ENCODE results near the gene APBA1.

APBA1 gene

GRCh38 chr9:69535286-69535832 lies 136.8 kb downstream of the APBA1 start:
- no peak for DNase-seq (ENCODE audit: low read depth in 2 of 2, low spot score in 1 of 2)

DNA sequence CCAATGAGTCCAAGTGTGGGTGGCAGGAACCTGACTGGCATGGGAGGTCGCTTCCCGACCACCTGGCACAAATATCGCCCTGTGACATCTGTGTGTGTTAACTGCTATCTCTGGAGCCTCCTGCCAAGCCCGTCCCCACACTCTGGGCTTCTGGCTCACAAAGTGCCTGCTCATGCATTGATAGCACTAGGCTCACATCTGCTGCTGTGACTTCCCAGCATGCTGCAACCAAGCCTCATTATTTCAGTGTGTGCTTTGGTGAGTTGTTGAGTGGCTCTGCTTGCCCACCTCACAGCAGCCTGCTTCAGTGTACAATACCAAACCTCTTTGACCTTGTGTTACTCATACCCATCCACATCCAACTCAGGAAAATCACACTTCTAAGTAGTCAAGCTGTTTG lies 139.8 kb downstream of the APBA1 start:
- no peak for DNase-seq (ENCODE audit: low read depth in 2 of 2, low spot score in 1 of 2)

DNA sequence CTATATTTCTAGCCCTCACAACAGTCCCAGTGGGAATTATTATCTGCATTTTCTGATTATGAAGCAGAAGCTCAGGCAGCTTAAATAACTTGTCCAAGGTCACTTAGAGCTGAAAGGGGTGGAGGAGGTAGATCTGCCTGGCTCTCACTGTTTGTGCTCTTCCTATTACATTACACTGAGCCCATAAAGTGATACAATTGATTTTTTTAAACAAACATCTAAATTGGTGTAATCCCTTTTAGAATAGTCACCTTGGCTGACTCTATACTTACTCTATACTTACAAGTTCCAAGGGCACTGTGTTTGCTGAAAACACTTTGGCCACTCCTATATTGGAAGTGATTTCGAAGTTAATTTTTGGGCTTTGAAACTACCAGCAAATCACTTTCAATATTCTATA lies 144.7 kb downstream of the APBA1 start:
- no peak for DNase-seq (ENCODE audit: low read depth in 2 of 2, low spot score in 1 of 2)

DNA sequence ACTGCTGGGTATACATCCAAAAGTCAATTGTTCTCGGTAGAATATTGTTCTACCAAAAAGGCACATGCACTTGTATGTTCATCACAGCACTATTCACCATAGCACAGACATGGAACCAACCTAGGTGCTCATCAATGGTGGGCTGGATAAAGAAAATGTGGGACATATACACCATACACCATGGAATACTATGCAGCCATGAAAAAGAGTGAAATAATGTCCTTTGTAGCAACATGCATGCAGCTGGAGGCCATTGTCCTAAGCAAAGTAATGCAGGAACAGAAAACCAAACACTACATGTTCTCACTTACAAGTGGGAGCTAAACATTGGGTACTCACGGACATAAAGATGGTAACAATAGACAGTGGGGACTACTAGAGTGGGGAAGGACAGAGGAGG lies 145.5 kb downstream of the APBA1 start:
- DNase-seq (ENCODE audit: low read depth in 2 of 2, low spot score in 1 of 2), result no peak

GRCh38 chr9:69519470-69520240 lies 152.5 kb downstream of the APBA1 start:
- no peak for DNase-seq (ENCODE audit: low read depth in 2 of 2, low spot score in 1 of 2)

- DNase-seq (ENCODE audit: low read depth in 2 of 2, low spot score in 1 of 2), result no peak
Observed at GRCh38 chr9:69516353-69517322, 155.5 kb downstream of the APBA1 start.

GRCh38 chr9:69515810-69516209 lies 156.4 kb downstream of the APBA1 start:
- DNase-seq (ENCODE audit: low read depth in 2 of 2, low spot score in 1 of 2), result no peak

- DNase-seq (ENCODE audit: low read depth in 2 of 2, low spot score in 1 of 2), result no peak
Observed at GRCh38 chr9:69513141-69513820, 158.9 kb downstream of the APBA1 start.

DNA sequence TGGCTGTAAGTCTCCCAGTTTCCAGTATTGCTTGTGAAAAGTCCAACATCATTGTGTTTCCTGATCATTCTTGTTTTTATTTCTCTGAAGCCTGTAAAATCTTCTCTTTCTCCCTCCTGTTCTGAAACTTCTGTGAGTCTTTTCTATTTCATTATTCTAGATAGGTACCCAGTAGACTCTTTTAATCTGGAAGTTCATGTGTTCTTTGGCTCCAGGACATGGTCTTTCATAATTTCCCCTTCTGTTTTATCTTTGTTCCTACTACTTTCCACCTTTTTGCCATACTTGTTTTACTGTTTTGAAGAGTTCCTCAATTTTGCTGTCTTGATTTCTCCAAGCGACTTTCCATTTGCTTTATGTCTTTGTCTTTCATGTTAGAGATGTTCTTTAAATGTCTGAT lies 168.1 kb downstream of the APBA1 start:
- no peak for DNase-seq (ENCODE audit: low read depth in 2 of 2, low spot score in 1 of 2)

- DNase-seq (ENCODE audit: low read depth in 2 of 2, low spot score in 1 of 2), result no peak
Observed at GRCh38 chr9:69502671-69503301, 169.4 kb downstream of the APBA1 start.

GRCh38 chr9:69500896-69501295 lies 171.3 kb downstream of the APBA1 start:
- DNase-seq (ENCODE audit: low read depth in 2 of 2, low spot score in 1 of 2), result no peak

- no peak for DNase-seq (ENCODE audit: low read depth in 2 of 2, low spot score in 1 of 2)
Observed at GRCh38 chr9:69499959-69500358, 172.2 kb downstream of the APBA1 start.

DNA sequence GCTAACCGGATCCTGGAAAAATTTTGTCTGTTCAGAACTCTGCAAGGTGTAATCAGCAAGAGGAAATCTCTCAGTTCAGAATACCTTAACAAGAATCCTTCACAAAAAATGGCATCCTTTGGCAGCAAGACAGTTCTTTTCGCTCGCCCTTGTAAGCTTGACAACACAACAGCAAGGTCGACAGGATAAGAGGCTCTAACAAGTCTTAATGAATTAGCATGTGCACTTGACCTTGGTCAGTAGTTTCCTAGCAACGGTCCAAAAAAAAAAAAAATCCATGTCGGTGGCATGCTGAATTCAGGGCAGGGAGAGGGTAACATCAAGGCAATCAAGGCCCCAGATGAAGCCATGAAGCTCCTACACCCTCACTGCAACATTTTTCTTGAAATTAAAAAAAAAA lies 172.8 kb downstream of the APBA1 start:
- DNase-seq (ENCODE audit: low read depth in 2 of 2, low spot score in 1 of 2), result no peak

GRCh38 chr9:69498470-69498869 lies 173.7 kb downstream of the APBA1 start:
- DNase-seq (ENCODE audit: low read depth in 2 of 2, low spot score in 1 of 2), result no peak

GRCh38 chr9:69497816-69498215 lies 174.4 kb downstream of the APBA1 start:
- DNase-seq (ENCODE audit: low read depth in 2 of 2, low spot score in 1 of 2), result no peak

GRCh38 chr9:69496846-69497450 lies 175.2 kb downstream of the APBA1 start:
- DNase-seq (ENCODE audit: low read depth in 2 of 2, low spot score in 1 of 2), result no peak

DNA sequence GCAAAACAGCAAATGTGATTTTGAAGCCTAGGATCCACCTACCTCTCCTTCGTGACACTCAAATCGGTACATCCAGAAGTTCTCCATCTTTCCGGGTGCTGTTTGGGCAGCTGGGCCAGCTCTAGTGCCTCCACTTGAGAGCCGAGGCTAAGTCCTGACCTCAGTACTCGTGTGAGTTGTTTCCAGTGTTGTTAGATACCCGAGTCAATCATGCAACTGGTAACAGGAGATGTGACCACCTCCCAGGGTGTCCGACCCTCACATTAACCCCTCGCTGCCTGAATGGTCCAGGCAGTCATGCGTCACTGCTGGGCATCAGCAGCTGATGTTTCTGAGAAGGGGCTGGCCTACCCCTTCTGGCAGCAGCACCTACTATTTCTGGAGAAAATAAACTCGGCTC lies 176.9 kb downstream of the APBA1 start:
- no peak for DNase-seq (ENCODE audit: low read depth in 2 of 2, low spot score in 1 of 2)

GRCh38 chr9:69494763-69495162 lies 177.4 kb downstream of the APBA1 start:
- DNase-seq (ENCODE audit: low read depth in 2 of 2, low spot score in 1 of 2), result no peak

GRCh38 chr9:69494208-69494607 lies 178.0 kb downstream of the APBA1 start:
- no peak for DNase-seq (ENCODE audit: low read depth in 2 of 2, low spot score in 1 of 2)

DNA sequence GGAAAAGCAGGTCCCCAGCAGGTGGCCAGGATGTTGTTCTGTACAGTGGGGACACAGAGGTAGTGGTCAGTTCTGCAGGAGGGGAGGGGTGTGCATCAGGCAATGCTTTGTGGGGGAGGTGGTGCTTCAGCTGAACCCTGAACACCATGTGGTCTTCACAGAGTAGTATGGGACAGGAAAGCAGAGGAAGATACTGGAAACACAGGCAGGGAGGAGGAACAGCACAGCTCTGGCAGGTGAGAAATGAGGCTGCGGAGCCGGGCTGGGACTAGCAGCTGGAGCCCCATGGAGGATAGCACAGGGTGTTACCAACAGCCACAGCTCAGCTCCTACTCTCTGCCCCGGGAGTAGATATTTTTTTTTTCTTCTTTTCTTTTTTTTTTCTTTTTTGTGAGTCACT lies 185.7 kb downstream of the APBA1 start:
- no peak for DNase-seq (ENCODE audit: low read depth in 2 of 2, low spot score in 1 of 2)
